ENCODE data around the gene CDCA7.

Gene CDCA7

GRCh38 chr2:173393186-173393585 is 38.5 kb downstream of the CDCA7 start:
- H3K27me3 ChIP-seq (ENCODE audit: insufficient read depth, poor library complexity, severe bottlenecking), result peaks cover 3% of the 10 kb centered on the region
- H3K4me3 ChIP-seq (replicated peaks; ENCODE audit: insufficient read depth, low read length), result no peak overlapping the region
- H3K27ac ChIP-seq (replicated peaks), result no peak overlapping the region
- no peak for DNase-seq (ENCODE audit: low read depth in 1 of 2, low spot score in 1 of 2)
- no peak for TF ChIP-seq GABPA (IDR thresholded peaks at IDR 0.05; ENCODE audit: low read depth)
- no peak for TF ChIP-seq REST (IDR thresholded peaks at IDR 0.05; ENCODE audit: insufficient replicate concordance, low read depth)
- no peak for TF ChIP-seq CTCF (IDR thresholded peaks at IDR 0.05; ENCODE audit: insufficient read depth, low read length)

GRCh38 chr2:173393636-173394035 is 39.0 kb downstream of the CDCA7 start:
- Histone ChIP-seq H3K27me3 (ENCODE audit: insufficient read depth, poor library complexity, severe bottlenecking) (peaks cover 7% of the 10 kb centered on the region), H3K4me3 (replicated peaks; ENCODE audit: insufficient read depth, low read length) (no peak overlapping the region), H3K27ac (replicated peaks) (no peak overlapping the region)
- TF ChIP-seq REST (IDR thresholded peaks at IDR 0.05; ENCODE audit: insufficient replicate concordance, low read depth) (no peak), SPI1 (IDR thresholded peaks at IDR 0.05; ENCODE audit: borderline replicate concordance, low read depth) (no peak), POLR2AphosphoS5 (IDR thresholded peaks at IDR 0.05; ENCODE audit: low read depth) (no peak), GABPA (IDR thresholded peaks at IDR 0.05; ENCODE audit: low read depth) (no peak), CTCF (IDR thresholded peaks at IDR 0.05; ENCODE audit: insufficient read depth, low read length) (no peak)
- DNase-seq (ENCODE audit: low read depth in 1 of 2, low spot score in 1 of 2), result no peak

GRCh38 chr2:173394091-173394974 is 39.7 kb downstream of the CDCA7 start:
- Histone ChIP-seq H3K27ac (replicated peaks) (no peak overlapping the region), H3K4me3 (replicated peaks; ENCODE audit: insufficient read depth, low read length) (no peak overlapping the region), H3K27me3 (ENCODE audit: insufficient read depth, poor library complexity, severe bottlenecking) (peaks cover 7% of the 10 kb centered on the region)
- no peak for DNase-seq (ENCODE audit: low read depth in 1 of 2, low spot score in 1 of 2)
- no peak for TF ChIP-seq CTCF (IDR thresholded peaks at IDR 0.05; ENCODE audit: insufficient read depth, low read length)

All from HL-60 (cell line).